Astrocyte of the hippocampus (primary cell): Measurements from ENCODE around the gene PTCH2.

ENCODE experiments used
- DNase-seq: peaks from one replicate; pipeline ENCODE4 v3.0.0; 2011; ENCODE audit warnings: low read depth, low spot score

Gene PTCH2, protein sequence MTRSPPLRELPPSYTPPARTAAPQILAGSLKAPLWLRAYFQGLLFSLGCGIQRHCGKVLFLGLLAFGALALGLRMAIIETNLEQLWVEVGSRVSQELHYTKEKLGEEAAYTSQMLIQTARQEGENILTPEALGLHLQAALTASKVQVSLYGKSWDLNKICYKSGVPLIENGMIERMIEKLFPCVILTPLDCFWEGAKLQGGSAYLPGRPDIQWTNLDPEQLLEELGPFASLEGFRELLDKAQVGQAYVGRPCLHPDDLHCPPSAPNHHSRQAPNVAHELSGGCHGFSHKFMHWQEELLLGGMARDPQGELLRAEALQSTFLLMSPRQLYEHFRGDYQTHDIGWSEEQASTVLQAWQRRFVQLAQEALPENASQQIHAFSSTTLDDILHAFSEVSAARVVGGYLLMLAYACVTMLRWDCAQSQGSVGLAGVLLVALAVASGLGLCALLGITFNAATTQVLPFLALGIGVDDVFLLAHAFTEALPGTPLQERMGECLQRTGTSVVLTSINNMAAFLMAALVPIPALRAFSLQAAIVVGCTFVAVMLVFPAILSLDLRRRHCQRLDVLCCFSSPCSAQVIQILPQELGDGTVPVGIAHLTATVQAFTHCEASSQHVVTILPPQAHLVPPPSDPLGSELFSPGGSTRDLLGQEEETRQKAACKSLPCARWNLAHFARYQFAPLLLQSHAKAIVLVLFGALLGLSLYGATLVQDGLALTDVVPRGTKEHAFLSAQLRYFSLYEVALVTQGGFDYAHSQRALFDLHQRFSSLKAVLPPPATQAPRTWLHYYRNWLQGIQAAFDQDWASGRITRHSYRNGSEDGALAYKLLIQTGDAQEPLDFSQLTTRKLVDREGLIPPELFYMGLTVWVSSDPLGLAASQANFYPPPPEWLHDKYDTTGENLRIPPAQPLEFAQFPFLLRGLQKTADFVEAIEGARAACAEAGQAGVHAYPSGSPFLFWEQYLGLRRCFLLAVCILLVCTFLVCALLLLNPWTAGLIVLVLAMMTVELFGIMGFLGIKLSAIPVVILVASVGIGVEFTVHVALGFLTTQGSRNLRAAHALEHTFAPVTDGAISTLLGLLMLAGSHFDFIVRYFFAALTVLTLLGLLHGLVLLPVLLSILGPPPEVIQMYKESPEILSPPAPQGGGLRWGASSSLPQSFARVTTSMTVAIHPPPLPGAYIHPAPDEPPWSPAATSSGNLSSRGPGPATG

GRCh38 chr1:44842862-44843655, at the start of gene PTCH2:
Gene PTCH2 (minus strand): TSS chr1:44843253. CDS start chr1:44842932, 321 bp downstream.
- DNase-seq = peak; percentile 93

DNA sequence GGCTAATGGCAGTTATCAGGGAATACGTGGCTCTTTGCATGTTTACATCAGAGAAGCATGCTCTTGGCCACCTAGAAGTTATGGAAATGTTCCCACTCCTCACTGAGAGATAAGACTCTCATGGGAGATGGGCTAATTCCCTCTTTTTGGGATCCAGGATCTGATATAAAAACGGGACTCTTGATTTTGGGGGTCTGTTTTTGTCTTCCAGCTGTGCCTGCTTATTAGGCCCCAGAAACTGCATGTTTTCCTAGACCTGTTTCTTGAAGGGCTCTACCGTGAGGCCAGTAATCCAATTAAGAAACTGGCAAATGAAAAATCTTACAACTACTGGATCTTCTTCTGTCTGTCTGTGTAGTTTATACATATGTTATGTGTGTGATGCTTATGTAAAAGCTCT, 47.0 kb upstream of the PTCH2 start:
- DNase-seq = peak; percentile 29

GRCh38 chr1:44885406-44885805, 42.4 kb upstream of the PTCH2 start:
- no peak for DNase-seq

- no peak for DNase-seq
These were observed 41.7 kb upstream of the PTCH2 start for GRCh38 chr1:44884746-44885145.

GRCh38 chr1:44881011-44881632, 38.1 kb upstream of the PTCH2 start:
- peak; percentile 94 for DNase-seq

GRCh38 chr1:44874155-44874554, 31.1 kb upstream of the PTCH2 start:
- no peak for DNase-seq

- no peak for DNase-seq
These were observed 27.0 kb upstream of the PTCH2 start for GRCh38 chr1:44870096-44870495.

- no peak for DNase-seq
These were observed 24.7 kb upstream of the PTCH2 start for GRCh38 chr1:44867801-44868200.

GRCh38 chr1:44862829-44863401, 19.9 kb upstream of the PTCH2 start:
- DNase-seq = no peak

DNA sequence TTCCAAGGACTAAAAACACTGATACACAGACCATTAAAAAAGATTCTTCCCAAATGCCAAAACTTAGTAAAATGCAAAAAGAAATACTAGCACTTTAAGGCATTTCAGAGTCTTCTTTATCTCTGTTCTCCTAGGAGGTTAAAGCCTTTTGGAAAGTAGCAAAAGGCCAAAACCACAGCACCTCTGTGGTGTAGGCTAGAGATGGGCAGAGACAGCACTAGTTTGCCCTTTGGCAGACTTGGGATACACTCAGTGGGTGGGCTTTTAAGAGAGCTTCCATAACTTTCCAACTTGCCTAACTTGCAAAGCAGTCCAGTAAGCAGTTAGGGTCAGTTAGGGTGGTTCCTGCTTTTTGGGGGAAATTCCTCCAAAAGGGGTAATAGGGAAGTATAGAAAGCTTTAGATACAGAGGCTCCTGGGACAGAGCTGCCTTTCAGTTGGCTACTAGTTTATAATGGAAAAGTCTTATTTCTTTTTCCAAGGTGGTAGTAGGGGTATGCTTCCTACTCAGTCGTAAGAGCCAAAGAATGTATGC, 17.9 kb upstream of the PTCH2 start:
- no peak for DNase-seq

DNA sequence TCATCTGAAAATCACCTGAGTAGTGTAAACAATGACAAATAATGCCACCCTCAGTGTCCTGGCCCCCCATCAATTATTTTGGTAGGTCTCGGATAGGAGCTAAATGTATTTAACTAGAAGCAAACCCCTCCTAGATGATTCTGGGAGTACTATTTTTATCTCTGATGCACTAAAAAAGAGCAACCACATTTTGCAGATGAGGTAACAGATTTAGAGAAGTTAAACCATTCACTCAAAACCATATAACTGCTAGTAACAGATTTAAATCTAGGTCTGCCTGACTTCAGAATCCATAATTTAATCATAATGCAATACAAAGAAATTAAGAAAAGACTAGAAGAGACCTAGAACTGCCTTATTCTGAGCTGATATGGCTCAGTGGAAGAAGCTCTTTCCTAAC, 17.3 kb upstream of the PTCH2 start:
- no peak for DNase-seq

GRCh38 chr1:44857446-44857845, 14.4 kb upstream of the PTCH2 start:
- DNase-seq = no peak

DNA sequence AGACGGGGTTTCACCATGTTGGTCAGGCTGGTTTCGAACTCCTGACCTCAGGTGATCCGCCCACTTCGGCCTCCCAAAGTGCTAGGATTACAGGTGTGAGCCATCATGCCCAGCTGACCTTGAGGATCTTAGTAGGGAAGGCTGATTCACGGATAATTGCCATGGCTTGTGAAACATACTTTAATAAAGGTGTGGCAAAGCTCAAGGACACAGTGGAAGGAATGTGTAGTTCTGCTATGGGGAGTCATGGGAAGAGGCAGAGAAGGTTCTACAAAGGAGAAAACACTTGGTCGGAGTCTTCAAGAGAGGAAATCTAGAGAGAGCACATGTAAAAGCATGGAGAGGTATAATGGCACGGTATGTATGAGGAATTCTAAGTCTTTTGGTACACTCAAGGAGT, 12.7 kb upstream of the PTCH2 start:
- no peak for DNase-seq

- no peak for DNase-seq
These were observed 11.9 kb upstream of the PTCH2 start for GRCh38 chr1:44854970-44855369.

- DNase-seq = no peak
These were observed 10.1 kb upstream of the PTCH2 start for GRCh38 chr1:44853201-44853600.

GRCh38 chr1:44851308-44851707, 8.3 kb upstream of the PTCH2 start:
- no peak for DNase-seq

GRCh38 chr1:44849575-44850132, 6.6 kb upstream of the PTCH2 start:
- no peak for DNase-seq

GRCh38 chr1:44848456-44849181, 5.6 kb upstream of the PTCH2 start:
- DNase-seq = no peak

- DNase-seq = no peak
These were observed 4.8 kb upstream of the PTCH2 start for GRCh38 chr1:44847845-44848244.
